Mammary epithelial cell (primary cell): Measurements from ENCODE around the gene CCDC57.

Experiments used
- CTCF ChIP-seq, 2 donors: IDR thresholded peaks in 1 of 2; conservative IDR thresholded peaks in 1 of 2; 2 replicates each; pipeline ENCODE4 v1.5.1; 2011 to 2012; ENCODE audit warnings: inconsistent platforms in 2 of 2, low read length in 2 of 2, mild to moderate bottlenecking in 2 of 2, control low read depth in 1 of 2, low read depth in 1 of 2; ENCODE audit not compliant: insufficient read depth in 1 of 2; ENCODE audit errors: extremely low read depth in 1 of 2
- EZH2 ChIP-seq: IDR thresholded peaks from 2 replicates; pipeline ENCODE4 v1.6.1; 2012; ENCODE audit warnings: low read length, inconsistent platforms, borderline replicate concordance

GRCh38 chr17:82180776-82181528 is 31.7 kb downstream of the CCDC57 start:
- TF ChIP-seq CTCF (conservative IDR thresholded peaks at IDR 0.05 in 1 of 2, IDR thresholded peaks at IDR 0.05 in 1 of 2; ENCODE audit: extremely low read depth in 1 of 2, insufficient read depth in 1 of 2, low read depth in 1 of 2, low read length in 2 of 2): no peak
- TF ChIP-seq EZH2: no peak
